Endodermal cell (in vitro differentiated cells): ENCODE results near the gene CTSO. TPM values are rescaled to one million over a fixed set of nuclear protein-coding genes. Genes with fewer than 3 reads are reported as not detected.

Experiments used
- DNase-seq: peaks from one replicate; pipeline ENCODE4 v3.0.0-alpha.2; 2017
- H3K27ac ChIP-seq: 2 replicates; pipeline ENCODE4 v1.5.1; 2013; ENCODE audit warnings: mild to moderate bottlenecking, low read depth, low read length, moderate library complexity
- H3K27me3 ChIP-seq: 2 replicates; pipeline ENCODE4 v1.6.1; 2013; ENCODE audit warnings: mild to moderate bottlenecking, low read length, moderate library complexity; ENCODE audit not compliant: insufficient read depth, control insufficient read depth, poor library complexity, severe bottlenecking
- H3K36me3 ChIP-seq: 2 replicates; pipeline ENCODE4 v1.7.0; 2013; ENCODE audit warnings: mild to moderate bottlenecking, low read length, moderate library complexity; ENCODE audit not compliant: control insufficient read depth, insufficient read depth
- H3K4me1 ChIP-seq: one replicate; pipeline ENCODE4 v1.7.0; 2013; ENCODE audit warnings: low read length; ENCODE audit not compliant: control insufficient read depth, insufficient read depth
- H3K4me3 ChIP-seq: 2 replicates; pipeline ENCODE4 v1.5.1; 2013; ENCODE audit warnings: mild to moderate bottlenecking, low read length, moderate library complexity
- H3K9ac ChIP-seq: 2 replicates; pipeline ENCODE4 v1.6.1; 2013; ENCODE audit warnings: mild to moderate bottlenecking, low read length, moderate library complexity; ENCODE audit not compliant: poor library complexity, severe bottlenecking; ENCODE audit errors: extremely low read depth
- H3K9me3 ChIP-seq: 2 replicates; pipeline ENCODE4 v1.6.1; 2013; ENCODE audit warnings: mild to moderate bottlenecking, low read length, moderate library complexity; ENCODE audit not compliant: control insufficient read depth
- H3K27ac Mint-ChIP-seq: 2 replicates; pipeline ENCODE4 v1.8.0; 2020; ENCODE audit warnings: mixed read lengths
- H3K27me3 Mint-ChIP-seq: 2 replicates; pipeline ENCODE4 v1.8.0; 2021; ENCODE audit warnings: mild to moderate bottlenecking, mixed read lengths; ENCODE audit not compliant: insufficient read depth
- H3K36me3 Mint-ChIP-seq: 2 replicates; pipeline ENCODE4 v1.8.0; 2020; ENCODE audit warnings: low read depth, mixed read lengths
- H3K4me1 Mint-ChIP-seq: 2 replicates; pipeline ENCODE4 v1.8.0; 2020; ENCODE audit warnings: mixed read lengths
- H3K4me3 Mint-ChIP-seq: 2 replicates; pipeline ENCODE4 v1.8.0; 2020; ENCODE audit warnings: mild to moderate bottlenecking, moderate library complexity, mixed read lengths
- H3K9me3 Mint-ChIP-seq: 2 replicates; pipeline ENCODE4 v1.8.0; 2020; ENCODE audit warnings: mild to moderate bottlenecking, mixed read lengths
- CTCF ChIP-seq: fragments of 200-600 bp; sonication (generic); conservative IDR thresholded peaks from 2 replicates; pipeline ENCODE4 v1.5.0; 2021; ENCODE audit warnings: antibody characterized with exemption, mild to moderate bottlenecking
- WGBS, 2 experiments: methylation state at CpG; one replicate each; pipeline versions ENCODE4 v1.1.5 to v1.1.7; 2013; ENCODE audit warnings: missing lambda C conversion rate in 2 of 2, mixed read lengths in 1 of 2; ENCODE audit not compliant: insufficient coverage in 1 of 2, insufficient read length in 1 of 2; 5-methylcytosine and 5-hydroxymethylcytosine counted together
- total RNA-seq, 2 donors: library from RNA; stranded (reverse); fragmentation: NEBNext Ultra II Directional in 1 of 2; extraction: Animal tissue kit (Norgen Biotek cat#: 25700) in 1 of 2; gene quantifications; 2 replicates in 1 of 2; 3 replicates in 1 of 2; pipeline ENCODE4 v1.2.1, GENCODE V29; 2021

Gene CTSO
- total RNA-seq, 2 donors from 2014 or later = 4.2 to 5.4 TPM

- Mint-ChIP-seq H3K4me3 (no peak overlapping the region), H3K9me3 (peaks cover 36% of the 10 kb centered on the region), H3K27ac (no peak overlapping the region), H3K36me3 (peaks cover 19% of the 10 kb centered on the region), H3K4me1 (no peaks in the 10 kb centered on the region), H3K27me3 (no peaks in the 10 kb centered on the region)
- Histone ChIP-seq H3K9me3 (peaks cover 4% of the 10 kb centered on the region), H3K27ac (no peak overlapping the region), H3K4me1 (no peaks in the 10 kb centered on the region), H3K4me3 (no peak overlapping the region), H3K9ac (no peak overlapping the region), H3K36me3 (no peaks in the 10 kb centered on the region), H3K27me3 (no peaks in the 10 kb centered on the region)
- 91% methylated on average over 2 of the region's 3 CpGs; no CpG with 5 or more reads in 1 of the 2 experiments for WGBS, 2 experiments
- no peak for TF ChIP-seq CTCF
- no peak for DNase-seq
Observed at GRCh38 chr4:155929833-155930232, 23.8 kb downstream of the CTSO start.

- H3K27me3 ChIP-seq = no peaks in the 10 kb centered on the region
- no peaks in the 10 kb centered on the region for H3K36me3 ChIP-seq
- TF ChIP-seq CTCF = no peak
- H3K4me3 ChIP-seq = no peak overlapping the region
- H3K9me3 Mint-ChIP-seq = peaks cover 14% of the 10 kb centered on the region
- no peak overlapping the region for H3K9ac ChIP-seq
- no peaks in the 10 kb centered on the region for H3K4me1 Mint-ChIP-seq
- H3K4me3 Mint-ChIP-seq = no peak overlapping the region
- no peak for DNase-seq
- no peaks in the 10 kb centered on the region for H3K4me1 ChIP-seq
- peaks cover 9% of the 10 kb centered on the region for H3K36me3 Mint-ChIP-seq
- WGBS, 2 experiments = 90 to 100% methylated on average over 3 of the region's 3 CpGs
- peaks cover 4% of the 10 kb centered on the region for H3K9me3 ChIP-seq
- no peak overlapping the region for H3K27ac ChIP-seq
- no peak overlapping the region for H3K27ac Mint-ChIP-seq
- no peaks in the 10 kb centered on the region for H3K27me3 Mint-ChIP-seq
Observed at GRCh38 chr4:155924637-155925036, 29.0 kb downstream of the CTSO start.

- Mint-ChIP-seq H3K9me3 (no peaks in the 10 kb centered on the region), H3K4me1 (no peaks in the 10 kb centered on the region), H3K36me3 (no peaks in the 10 kb centered on the region), H3K4me3 (no peak overlapping the region), H3K27ac (no peak overlapping the region), H3K27me3 (no peaks in the 10 kb centered on the region)
- Histone ChIP-seq H3K4me1 (no peaks in the 10 kb centered on the region), H3K4me3 (no peak overlapping the region), H3K27me3 (no peaks in the 10 kb centered on the region), H3K9me3 (no peaks in the 10 kb centered on the region), H3K36me3 (no peaks in the 10 kb centered on the region), H3K9ac (no peak overlapping the region), H3K27ac (no peak overlapping the region)
- WGBS, 2 experiments = 86% methylated on average over 1 of the region's 1 CpG; no CpG with 5 or more reads in 1 of the 2 experiments
- no peak for DNase-seq
- TF ChIP-seq CTCF = no peak
Observed at GRCh38 chr4:155921597-155921996, 32.1 kb downstream of the CTSO start.
